Measurements from ENCODE around the gene ZSWIM1.

- TF ChIP-seq CTCF (IDR thresholded peaks at IDR 0.05; ENCODE audit: insufficient read depth, low read depth, low read length) (no peak), EZH2 (IDR thresholded peaks at IDR 0.05; ENCODE audit: insufficient read depth, low read length) (no peak)
These were observed 17.2 kb upstream of the ZSWIM1 start for GRCh38 chr20:45863543-45864470.
